T-helper 2 cell treated with Interferon-gamma antibody and Interleukin-4, amounts not matched to agents 5 μg/mL and 100 μg/mL, for 36 hours (primary cell): ENCODE results near the gene TCL1A.

ENCODE experiments used
- DNase-seq: peaks from one replicate; pipeline ENCODE4 v3.0.0; 2021; ENCODE audit warnings: low spot score
- H3K27ac Mint-ChIP-seq: one replicate; pipeline ENCODE4 v1.8.0; 2021; ENCODE audit warnings: mild to moderate bottlenecking, mixed read lengths
- H3K27me3 Mint-ChIP-seq: one replicate; pipeline ENCODE4 v1.8.0; 2021; ENCODE audit warnings: low read depth, mixed read lengths
- H3K36me3 Mint-ChIP-seq: one replicate; pipeline ENCODE4 v1.8.0; 2021; ENCODE audit warnings: low read depth, mixed read lengths
- H3K4me1 Mint-ChIP-seq: one replicate; pipeline ENCODE4 v1.8.0; 2021; ENCODE audit warnings: low read depth, mixed read lengths
- H3K4me3 Mint-ChIP-seq: one replicate; pipeline ENCODE4 v1.8.0; 2022; ENCODE audit warnings: mild to moderate bottlenecking, moderate library complexity, mixed read lengths
- H3K9me3 Mint-ChIP-seq: one replicate; pipeline ENCODE4 v1.8.0; 2021; ENCODE audit warnings: mixed read lengths

TCL1A gene

DNA sequence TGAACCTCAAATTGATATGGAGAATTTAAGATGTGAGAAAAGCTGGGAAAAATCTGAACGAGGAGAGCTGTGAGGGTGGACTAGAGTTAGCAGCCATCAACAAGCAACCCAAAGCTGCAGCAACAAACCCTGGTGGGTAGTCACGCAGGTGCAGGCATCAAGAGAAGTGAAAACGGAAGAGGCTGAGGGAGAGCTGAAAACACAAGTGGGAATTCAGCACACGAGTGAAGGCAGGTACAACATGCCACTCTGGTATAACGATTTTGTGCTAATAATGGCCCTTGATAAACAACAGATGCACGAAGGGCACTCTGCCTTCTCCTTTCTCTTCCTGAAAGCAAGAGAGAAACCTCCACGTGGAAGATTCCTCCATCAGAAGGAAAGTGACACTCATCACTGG lies 16.2 kb downstream of the TCL1A start:
- Mint-ChIP-seq H3K27me3 (peaks cover 21% of the 10 kb centered on the region), H3K27ac (no peak overlapping the region), H3K4me3 (no peak overlapping the region), H3K36me3 (no peaks in the 10 kb centered on the region), H3K4me1 (no peaks in the 10 kb centered on the region), H3K9me3 (no peaks in the 10 kb centered on the region)
- no peak for DNase-seq

DNA sequence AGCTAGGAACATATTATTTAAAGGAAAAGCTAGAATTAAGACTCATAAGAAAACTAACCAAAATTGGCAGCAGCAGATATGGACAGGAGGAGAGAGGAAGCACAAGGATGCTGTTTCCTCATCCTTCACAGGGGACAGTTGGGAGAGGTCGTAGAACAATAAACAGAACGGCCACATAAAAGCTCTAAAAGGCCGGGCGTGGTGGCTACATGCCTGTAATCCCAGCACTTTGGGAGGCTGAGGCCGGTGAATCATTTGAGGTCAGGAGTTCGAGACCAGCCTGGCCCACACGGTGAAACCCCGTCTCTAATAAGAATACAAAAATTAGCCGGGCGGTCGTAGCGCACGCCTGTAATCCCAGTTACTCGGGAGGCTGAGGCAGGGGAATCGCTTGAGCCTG lies 17.2 kb downstream of the TCL1A start:
- Mint-ChIP-seq H3K36me3 (no peaks in the 10 kb centered on the region), H3K27me3 (peaks cover 15% of the 10 kb centered on the region), H3K9me3 (no peaks in the 10 kb centered on the region), H3K4me3 (no peak overlapping the region), H3K4me1 (no peaks in the 10 kb centered on the region), H3K27ac (no peak overlapping the region)
- DNase-seq = no peak

DNA sequence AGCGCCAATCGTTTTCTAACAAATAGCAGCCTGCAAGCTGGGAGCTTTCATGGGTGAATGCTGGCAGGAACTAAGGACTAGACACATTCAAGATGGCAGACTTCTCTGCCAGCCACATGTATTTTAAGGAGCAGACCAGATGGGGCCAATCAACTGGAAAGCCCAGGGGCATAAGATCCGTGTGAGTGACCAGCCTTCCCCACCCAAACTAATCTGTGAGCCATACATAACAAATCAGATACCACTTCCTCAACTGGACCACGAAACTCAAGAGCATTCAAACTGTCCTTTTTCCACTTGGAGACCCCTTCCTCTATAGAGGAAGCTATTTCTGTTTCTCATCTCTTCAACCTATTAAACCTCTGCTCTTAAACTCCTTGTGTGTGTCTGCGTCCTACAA lies 18.0 kb downstream of the TCL1A start:
- Mint-ChIP-seq H3K4me1 (no peaks in the 10 kb centered on the region), H3K27me3 (peaks cover 12% of the 10 kb centered on the region), H3K36me3 (no peaks in the 10 kb centered on the region), H3K4me3 (no peak overlapping the region), H3K9me3 (no peaks in the 10 kb centered on the region), H3K27ac (no peak overlapping the region)
- no peak for DNase-seq

DNA sequence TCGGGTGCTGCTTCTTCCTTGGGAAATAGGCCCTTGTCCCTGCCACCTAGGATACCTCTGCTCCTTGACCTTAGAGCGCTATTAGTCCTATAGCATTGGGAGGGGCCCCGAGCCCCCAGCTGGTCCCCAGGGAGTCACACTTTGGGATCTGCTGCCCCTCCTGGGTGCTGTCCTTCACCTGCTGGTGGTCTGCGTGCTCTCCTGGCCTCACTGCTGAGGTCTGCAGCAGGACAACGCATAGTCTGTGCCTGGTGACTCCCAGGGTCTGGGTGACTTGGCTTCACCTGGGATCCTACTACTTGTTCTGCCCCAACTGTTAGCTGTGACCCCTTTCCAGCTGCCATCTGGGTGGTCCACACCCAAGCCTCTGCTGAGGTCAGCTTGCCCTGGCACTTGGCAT lies 18.9 kb downstream of the TCL1A start:
- Mint-ChIP-seq H3K27me3 (peaks cover 8% of the 10 kb centered on the region), H3K36me3 (no peaks in the 10 kb centered on the region), H3K4me3 (no peak overlapping the region), H3K27ac (no peak overlapping the region), H3K9me3 (no peaks in the 10 kb centered on the region), H3K4me1 (no peaks in the 10 kb centered on the region)
- DNase-seq = no peak

DNA sequence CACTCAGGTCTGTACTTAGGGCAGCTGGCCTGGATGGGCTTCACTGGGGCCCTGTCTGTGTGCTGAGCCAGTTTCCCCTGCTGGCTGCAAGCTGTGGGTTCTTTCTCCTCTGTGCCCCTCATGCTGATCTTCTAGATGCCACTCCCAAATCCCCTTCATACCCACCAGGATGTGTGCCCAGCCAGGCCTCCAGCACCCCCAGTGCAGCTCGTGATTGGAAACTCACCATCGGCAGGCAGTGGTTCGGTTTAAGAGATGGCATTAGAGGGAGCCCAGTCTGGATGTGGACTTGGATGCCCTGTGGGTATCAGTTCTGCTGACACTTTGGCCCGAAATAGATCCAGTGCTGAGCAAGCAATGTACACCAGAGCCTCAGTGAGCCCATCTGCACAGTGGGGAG lies 21.8 kb downstream of the TCL1A start:
- H3K4me3 Mint-ChIP-seq = no peak overlapping the region
- no peaks in the 10 kb centered on the region for H3K9me3 Mint-ChIP-seq
- no peak overlapping the region for H3K27ac Mint-ChIP-seq
- H3K36me3 Mint-ChIP-seq = no peaks in the 10 kb centered on the region
- H3K4me1 Mint-ChIP-seq = no peaks in the 10 kb centered on the region
- no peak for DNase-seq
- peaks cover 4% of the 10 kb centered on the region for H3K27me3 Mint-ChIP-seq

DNA sequence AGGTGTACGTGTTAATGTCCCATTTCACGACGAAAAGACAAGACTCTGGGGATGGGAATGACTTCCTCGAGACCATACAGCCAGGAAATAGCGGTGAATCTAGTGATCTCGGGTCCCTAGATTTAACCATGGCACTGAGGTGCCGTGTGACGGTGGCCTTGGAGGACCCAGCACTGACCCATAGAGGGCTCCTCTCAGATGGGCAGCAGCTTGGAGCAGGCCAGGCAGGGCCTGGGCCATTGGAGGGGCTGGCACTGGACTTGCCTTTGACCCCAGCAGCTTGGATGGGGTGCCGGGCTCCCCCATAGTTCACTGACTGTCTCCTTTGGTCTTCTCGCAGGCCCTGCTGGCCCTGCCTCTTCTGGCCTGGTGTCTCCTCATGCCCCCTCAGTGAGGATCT lies 22.3 kb downstream of the TCL1A start:
- Mint-ChIP-seq H3K4me1 (no peaks in the 10 kb centered on the region), H3K9me3 (no peaks in the 10 kb centered on the region), H3K27ac (no peak overlapping the region), H3K36me3 (no peaks in the 10 kb centered on the region), H3K4me3 (no peak overlapping the region), H3K27me3 (peaks cover 3% of the 10 kb centered on the region)
- no peak for DNase-seq

DNA sequence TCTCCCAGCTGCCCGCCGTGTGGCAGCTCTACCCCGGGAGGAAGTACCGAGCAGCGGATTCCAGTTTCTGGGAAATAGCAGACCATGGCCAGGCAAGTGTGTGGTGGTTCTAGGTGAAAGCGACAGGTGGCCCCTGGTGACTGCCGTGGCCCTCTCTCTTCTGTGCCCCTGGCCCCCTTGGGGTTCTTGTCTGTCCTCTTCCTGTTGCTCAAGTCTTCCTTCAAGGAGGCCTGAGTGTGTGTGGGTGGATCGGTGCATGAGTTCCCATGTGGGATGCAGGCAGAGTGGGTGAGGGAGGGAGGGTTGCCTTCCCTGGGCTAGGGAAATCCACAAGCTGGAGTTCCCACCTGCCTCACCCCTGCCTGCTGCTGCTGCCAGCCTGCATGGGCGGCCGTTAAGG lies 23.1 kb downstream of the TCL1A start:
- H3K9me3 Mint-ChIP-seq = no peaks in the 10 kb centered on the region
- no peaks in the 10 kb centered on the region for H3K27me3 Mint-ChIP-seq
- no peaks in the 10 kb centered on the region for H3K36me3 Mint-ChIP-seq
- DNase-seq = no peak
- no peaks in the 10 kb centered on the region for H3K4me1 Mint-ChIP-seq
- H3K4me3 Mint-ChIP-seq = no peak overlapping the region
- H3K27ac Mint-ChIP-seq = no peak overlapping the region

DNA sequence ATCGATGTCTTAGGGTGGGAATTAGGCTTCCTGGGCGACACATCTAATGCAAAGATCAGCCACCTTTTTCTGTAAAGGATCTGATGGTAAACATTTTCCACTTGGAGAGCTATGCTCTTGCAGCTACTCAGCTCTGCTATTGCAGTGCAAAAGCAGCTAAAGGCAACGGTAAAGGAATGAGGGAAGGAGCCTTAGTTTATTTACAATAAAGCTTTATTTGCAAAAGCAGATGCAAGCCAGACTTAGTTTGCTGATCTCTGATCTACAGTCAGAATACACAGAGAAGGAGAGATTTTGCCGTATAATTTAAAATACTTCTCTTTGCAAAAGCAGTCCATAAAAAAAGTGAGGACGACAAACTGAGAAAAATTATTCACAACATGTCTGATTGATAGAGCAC lies 24.5 kb downstream of the TCL1A start:
- DNase-seq = no peak
- H3K27me3 Mint-ChIP-seq = no peaks in the 10 kb centered on the region
- H3K4me3 Mint-ChIP-seq = no peak overlapping the region
- H3K9me3 Mint-ChIP-seq = no peaks in the 10 kb centered on the region
- no peaks in the 10 kb centered on the region for H3K4me1 Mint-ChIP-seq
- H3K27ac Mint-ChIP-seq = no peak overlapping the region
- no peaks in the 10 kb centered on the region for H3K36me3 Mint-ChIP-seq

DNA sequence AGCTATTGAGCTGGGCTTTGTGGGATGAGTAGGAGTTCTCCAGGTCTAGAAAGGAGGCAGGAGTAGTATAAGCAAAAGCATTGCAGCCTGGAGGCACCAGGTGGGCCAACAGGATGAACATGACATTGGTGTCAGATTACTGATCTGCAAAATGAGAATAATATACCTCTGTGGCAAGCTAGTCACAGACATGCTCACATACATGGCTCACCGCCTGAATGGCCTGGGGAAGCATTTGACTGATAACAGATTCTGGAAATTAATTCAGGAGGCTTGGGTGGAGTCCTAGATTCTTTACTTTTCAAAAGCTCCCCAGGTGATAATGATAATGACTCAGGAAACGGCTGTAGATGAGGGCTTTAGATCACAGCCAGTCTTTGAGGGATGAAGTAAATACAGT lies 27.0 kb downstream of the TCL1A start:
- Mint-ChIP-seq H3K4me3 (no peak overlapping the region), H3K27me3 (no peaks in the 10 kb centered on the region)

DNA sequence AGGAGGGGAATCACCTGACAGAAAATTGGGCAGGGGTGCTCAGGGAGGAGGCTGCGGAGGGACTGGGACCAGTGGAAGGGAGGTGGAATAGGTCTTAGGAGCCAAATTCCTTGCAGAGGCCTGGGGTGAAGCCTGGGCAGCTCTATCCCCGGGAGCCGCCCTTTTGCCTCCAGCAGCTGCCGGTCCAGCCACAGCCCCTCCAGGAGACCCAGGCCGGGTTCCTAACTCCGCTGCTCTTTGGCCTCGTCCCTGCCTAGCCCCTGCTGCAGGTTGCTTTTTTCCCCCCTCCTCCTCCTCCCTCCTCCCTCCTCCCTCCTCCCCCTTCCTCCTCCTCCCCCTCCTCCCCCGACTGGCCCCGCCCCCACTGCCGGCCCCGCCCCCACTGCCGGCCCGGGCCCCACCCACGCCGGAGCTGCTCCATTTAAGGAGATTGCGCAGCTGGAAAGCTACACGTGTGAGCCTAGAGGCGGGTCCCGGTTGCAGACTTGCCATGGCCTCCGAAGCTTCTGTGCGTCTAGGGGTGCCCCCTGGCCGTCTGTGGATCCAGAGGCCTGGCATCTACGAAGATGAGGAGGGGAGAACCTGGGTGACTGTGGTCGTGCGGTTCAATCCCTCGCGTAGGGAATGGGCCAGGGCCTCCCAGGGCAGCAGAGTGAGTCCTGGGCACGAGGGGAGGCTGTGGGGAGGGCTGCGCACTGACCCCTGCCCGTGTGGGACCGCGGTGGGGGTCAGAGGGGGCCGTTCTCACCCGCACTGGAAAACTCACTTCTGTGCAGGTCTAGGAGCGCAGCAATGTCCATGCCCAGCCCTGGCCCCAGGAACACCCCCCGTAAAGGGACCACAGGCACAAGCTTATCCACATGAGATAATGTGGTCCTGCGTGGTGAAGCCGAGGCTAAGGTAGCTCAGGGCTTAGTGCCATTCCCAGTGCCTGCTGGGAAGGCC lies 27.7 kb downstream of the TCL1A start, which contains the start of gene TCL1B:
TCL1B (plus strand) TSS at position 449 of the 945 bp plus-strand sequence; CDS start at position 491, 42 bp downstream.
- no peaks in the 10 kb centered on the region for H3K4me1 Mint-ChIP-seq
- DNase-seq = no peak
- H3K4me3 Mint-ChIP-seq = no peak within 1 kb of the TSS
- no peaks in the 10 kb centered on the region for H3K36me3 Mint-ChIP-seq
- no peak within 1 kb of the TSS for H3K27ac Mint-ChIP-seq
- H3K27me3 Mint-ChIP-seq = no peaks in the 10 kb centered on the region
- H3K9me3 Mint-ChIP-seq = no peaks in the 10 kb centered on the region

More for the DNA sequence above, 27.0 kb downstream of the TCL1A start:
- no peak for DNase-seq
- no peaks in the 10 kb centered on the region for H3K36me3 Mint-ChIP-seq
- H3K9me3 Mint-ChIP-seq = no peaks in the 10 kb centered on the region
- no peak overlapping the region for H3K27ac Mint-ChIP-seq
- no peaks in the 10 kb centered on the region for H3K4me1 Mint-ChIP-seq

DNA sequence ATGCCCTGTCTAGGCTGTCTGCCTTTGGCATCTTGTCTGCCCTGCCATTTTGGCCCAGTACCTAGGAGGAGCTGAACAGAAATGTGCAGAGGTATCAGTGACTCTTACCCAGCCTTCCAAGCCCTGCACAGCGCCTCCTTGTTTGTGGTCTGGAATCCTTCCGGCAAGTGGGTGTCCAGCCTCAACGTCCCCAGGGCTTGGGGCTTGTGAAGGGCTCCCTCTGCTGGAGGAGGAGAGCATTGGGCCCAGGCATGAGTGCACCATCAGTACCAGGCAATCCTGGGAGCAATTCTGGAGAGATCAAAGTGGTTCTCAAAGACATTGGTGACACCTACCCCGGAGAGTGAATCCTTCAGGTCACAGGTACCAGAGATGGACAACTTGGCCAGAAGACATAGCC lies 30.1 kb downstream of the TCL1A start:
- Mint-ChIP-seq H3K27me3 (peaks cover 3% of the 10 kb centered on the region), H3K27ac (no peak overlapping the region), H3K4me3 (no peak overlapping the region), H3K9me3 (no peaks in the 10 kb centered on the region), H3K4me1 (no peaks in the 10 kb centered on the region), H3K36me3 (no peaks in the 10 kb centered on the region)
- no peak for DNase-seq

DNA sequence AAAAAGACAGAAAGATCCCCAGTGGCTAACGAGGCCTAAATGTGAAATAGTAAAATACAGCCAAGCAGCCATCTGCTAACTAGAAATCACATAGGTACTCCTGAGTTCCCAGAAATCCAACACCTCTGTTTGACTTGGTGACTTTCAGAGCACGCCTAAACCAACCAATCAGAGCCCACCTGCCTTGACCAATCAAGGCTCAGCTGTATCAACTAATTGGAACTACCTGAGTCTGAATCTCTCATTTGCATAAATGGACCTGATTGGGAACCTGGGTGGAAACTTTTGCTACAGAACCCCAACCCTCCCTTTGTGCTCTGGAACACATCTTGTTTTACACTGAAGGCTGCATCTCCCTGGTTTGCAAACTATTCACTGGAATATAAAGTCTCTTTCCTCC lies 32.8 kb downstream of the TCL1A start:
- no peak for DNase-seq
- Mint-ChIP-seq H3K36me3 (no peaks in the 10 kb centered on the region), H3K4me1 (no peaks in the 10 kb centered on the region), H3K4me3 (no peak overlapping the region), H3K27ac (no peak overlapping the region), H3K9me3 (no peaks in the 10 kb centered on the region), H3K27me3 (peaks cover 3% of the 10 kb centered on the region)

DNA sequence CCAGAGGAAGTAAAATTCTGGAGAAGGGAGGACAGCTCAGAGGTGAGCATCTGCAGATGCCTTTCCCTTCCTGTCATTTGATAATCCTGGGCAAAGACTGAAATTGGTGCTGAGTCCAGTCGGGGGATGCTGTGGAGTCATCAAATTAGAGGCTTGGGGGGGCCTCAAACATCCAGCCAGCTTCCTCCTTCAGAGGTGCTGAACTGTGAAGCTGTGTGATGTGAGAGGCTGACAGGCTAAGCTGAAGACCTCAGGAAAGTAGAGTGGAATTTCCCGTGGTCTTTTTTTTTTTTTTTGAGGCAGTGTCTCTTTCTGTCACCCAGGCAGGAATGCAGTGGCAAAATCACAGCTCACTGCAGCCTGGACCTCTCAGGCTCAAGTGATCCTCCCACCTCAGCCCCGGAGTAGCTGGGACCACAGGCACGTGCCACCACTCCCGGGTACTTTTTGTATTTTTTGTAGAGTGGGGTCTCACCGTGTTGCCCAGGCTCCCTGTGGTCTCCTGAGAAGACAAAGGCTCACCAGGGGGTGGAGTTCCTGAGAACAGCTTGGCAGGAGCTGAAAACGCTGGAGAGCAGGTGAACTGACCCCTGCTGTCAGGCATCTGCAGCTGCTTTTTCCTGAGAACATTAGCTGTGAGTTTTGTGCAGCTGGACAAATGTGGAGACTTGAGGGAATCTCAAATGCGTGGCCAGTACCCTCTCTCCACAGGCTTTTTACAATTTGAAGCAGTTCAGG lies 33.8 kb downstream of the TCL1A start:
- no peak for DNase-seq
- Mint-ChIP-seq H3K9me3 (no peaks in the 10 kb centered on the region), H3K27ac (no peak overlapping the region), H3K36me3 (no peaks in the 10 kb centered on the region), H3K27me3 (peaks cover 3% of the 10 kb centered on the region), H3K4me1 (no peaks in the 10 kb centered on the region), H3K4me3 (no peak overlapping the region)

DNA sequence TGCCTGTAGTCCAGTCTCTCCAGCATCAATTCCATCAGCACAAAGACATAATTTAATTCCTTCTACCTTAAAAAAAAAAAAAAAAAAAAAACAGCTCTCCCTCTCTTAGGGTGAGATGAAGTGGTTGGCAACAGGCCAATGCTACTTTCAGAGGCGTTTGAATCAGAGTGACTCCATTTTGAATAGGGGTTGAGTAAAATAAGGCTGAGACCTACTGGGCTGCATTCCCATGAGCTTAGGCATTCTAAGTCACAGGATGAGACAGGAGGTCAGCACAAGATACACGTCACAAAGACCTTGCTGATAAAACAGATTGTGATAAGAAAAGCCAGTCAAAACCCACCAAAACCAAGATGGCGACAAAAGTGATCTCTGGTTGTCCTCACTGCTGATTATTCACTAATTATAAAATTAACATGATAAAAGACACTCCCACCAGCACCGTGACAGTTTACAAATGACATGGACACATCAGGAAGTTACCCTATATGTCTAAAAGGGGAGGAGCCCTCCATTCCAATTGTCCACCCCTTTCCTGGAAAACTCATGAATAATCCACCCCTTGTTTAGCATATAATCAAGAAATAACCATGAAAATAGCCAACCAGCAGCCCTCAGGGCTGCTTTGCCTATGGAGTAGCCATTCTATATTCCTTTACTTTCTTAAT lies 34.6 kb downstream of the TCL1A start:
- no peaks in the 10 kb centered on the region for H3K36me3 Mint-ChIP-seq
- H3K4me3 Mint-ChIP-seq = no peak overlapping the region
- H3K4me1 Mint-ChIP-seq = no peaks in the 10 kb centered on the region
- DNase-seq = no peak
- H3K27me3 Mint-ChIP-seq = peaks cover 3% of the 10 kb centered on the region
- H3K9me3 Mint-ChIP-seq = no peaks in the 10 kb centered on the region
- no peak overlapping the region for H3K27ac Mint-ChIP-seq
